SK-N-SH (cell line): ENCODE results near the gene MYOM1. TPM values are rescaled to one million over a fixed set of nuclear protein-coding genes. Genes with fewer than 3 reads are reported as not detected.

Experiments
- CTCF ChIA-PET: fragments of 300-600, 350-600 bp; formaldehyde crosslinking; extraction: SDS; loops from one replicate; lab custom pipeline; 2021; lab: Yijun Ruan, JAX
- POLR2A ChIA-PET: fragments of 350-600 bp; sonication (Branson Sonifier 250); formaldehyde crosslinking; extraction: SDS; loops from one replicate; lab custom pipeline; 2020; ENCODE audit warnings: antibody characterized with exemption, inconsistent platforms; lab: Yijun Ruan, JAX
- DNase-seq: peaks from one replicate; pipeline ENCODE4 v3.0.0; 2012
- H2AFZ ChIP-seq: fragments of 200-600 bp; sonication (generic); 2 replicates; pipeline ENCODE4 v1.8.1; 2016; ENCODE audit warnings: antibody characterized with exemption, mild to moderate bottlenecking, low read depth
- H3F3A ChIP-seq: fragments of 200-600 bp; sonication (generic); replicated peaks from 2 replicates; pipeline ENCODE3; 2016; ENCODE audit warnings: antibody characterized with exemption, mild to moderate bottlenecking; ENCODE audit not compliant: insufficient read depth
- H3K27ac ChIP-seq, 2 experiments: fragments of 200-500 bp in 1 of 2; fragments of 200-600 bp in 1 of 2; sonication (Bioruptor generic) in 1 of 2; sonication (generic), shearing (Covaris generic) in 1 of 2; 2 replicates each; pipeline versions ENCODE4 v1.5.1 to v1.6.1; 2014 to 2016; ENCODE audit warnings: low read depth in 2 of 2, inconsistent platforms in 1 of 2, low read length in 1 of 2, mild to moderate bottlenecking in 1 of 2, mixed read lengths in 1 of 2
- H3K27me3 ChIP-seq: fragments of 200-600 bp; sonication (generic), shearing (Covaris generic); 2 replicates; pipeline ENCODE4 v1.6.1; 2016; ENCODE audit warnings: mixed run types; ENCODE audit not compliant: insufficient read depth
- H3K36me3 ChIP-seq, 2 experiments: fragments of 200-500 bp in 1 of 2; fragments of 200-600 bp in 1 of 2; sonication (Bioruptor generic) in 1 of 2; sonication (generic) in 1 of 2; replicated peaks in 1 of 2; 2 replicates each; pipeline versions ENCODE3 to v1.5.1; 2014 to 2016; ENCODE audit warnings: low read length in 1 of 2, mild to moderate bottlenecking in 1 of 2; ENCODE audit not compliant: insufficient read depth in 2 of 2, control insufficient read depth in 1 of 2
- H3K4me1 ChIP-seq, 2 experiments: fragments of 200-500 bp in 1 of 2; fragments of 200-600 bp in 1 of 2; sonication (Bioruptor generic) in 1 of 2; sonication (generic), shearing (Covaris generic) in 1 of 2; 2 replicates each; pipeline versions ENCODE4 v1.5.1 to v1.6.1; 2014 to 2016; ENCODE audit warnings: low read depth in 1 of 2, low read length in 1 of 2, mixed run types in 1 of 2; ENCODE audit not compliant: insufficient read depth in 2 of 2, control insufficient read depth in 1 of 2
- H3K4me2 ChIP-seq: fragments of 200-600 bp; sonication (generic), shearing (Covaris generic); 2 replicates; pipeline ENCODE4 v1.6.1; 2017; ENCODE audit warnings: mixed run types
- H3K4me3 ChIP-seq, 2 experiments: fragments of 200-500 bp in 1 of 2; fragments of 200-600 bp in 1 of 2; sonication (Bioruptor generic) in 1 of 2; sonication (generic), shearing (Covaris generic) in 1 of 2; 2 replicates each; pipeline versions ENCODE4 v1.5.1 to v1.8.1; 2014 to 2016; ENCODE audit warnings: low read depth in 2 of 2, inconsistent platforms in 1 of 2, low read length in 1 of 2, mild to moderate bottlenecking in 1 of 2, mixed read lengths in 1 of 2, moderate library complexity in 1 of 2
- H3K79me2 ChIP-seq: fragments of 200-600 bp; sonication (generic); 2 replicates; pipeline ENCODE4 v1.8.1; 2017; ENCODE audit warnings: mild to moderate bottlenecking; ENCODE audit not compliant: insufficient read depth
- H3K9ac ChIP-seq: fragments of 200-600 bp; sonication (generic); 2 replicates; pipeline ENCODE4 v1.6.1; 2017; ENCODE audit warnings: mixed run types
- H3K9me2 ChIP-seq: fragments of 200-600 bp; sonication (generic); 2 replicates; pipeline ENCODE4 v1.6.1; 2017; ENCODE audit warnings: mixed run types
- H3K9me3 ChIP-seq: fragments of 200-600 bp; sonication (generic); 2 replicates; pipeline ENCODE4 v1.6.1; 2017; ENCODE audit warnings: mixed run types, mild to moderate bottlenecking, moderate library complexity
- H4K20me1 ChIP-seq: fragments of 200-600 bp; sonication (generic); 2 replicates; pipeline ENCODE4 v1.6.1; 2017; ENCODE audit warnings: mild to moderate bottlenecking, mixed run types; ENCODE audit not compliant: insufficient read depth
- CHD2 ChIP-seq: fragments of 150-350 bp; IDR thresholded peaks from 2 replicates; pipeline ENCODE4 v1.6.1; 2018; ENCODE audit warnings: low read length; ENCODE audit not compliant: partially characterized antibody
- ELF1 ChIP-seq: IDR thresholded peaks from 2 replicates; pipeline ENCODE4 v1.4.0; 2012
- EZH2phosphoT487 ChIP-seq: fragments of 200-600 bp; sonication (generic); IDR thresholded peaks from 2 replicates; pipeline ENCODE4 v1.6.1; 2017; ENCODE audit warnings: low read depth, mixed run types, mild to moderate bottlenecking, antibody characterized with exemption, moderate library complexity, borderline replicate concordance
- FOXM1 ChIP-seq: IDR thresholded peaks from 2 replicates; pipeline ENCODE4 v1.4.0; 2012; ENCODE audit warnings: low read depth, mild to moderate bottlenecking
- GABPA ChIP-seq: IDR thresholded peaks from 2 replicates; pipeline ENCODE4 v1.4.0; 2012; ENCODE audit warnings: low read depth, mild to moderate bottlenecking
- GATA2 ChIP-seq: sonication (generic); formaldehyde crosslinking; IDR thresholded peaks from 2 replicates; pipeline ENCODE4 v1.5.0; 2020; ENCODE audit warnings: mild to moderate bottlenecking, missing genetic modification reagents
- IRF3 ChIP-seq: fragments of 150-350 bp; IDR thresholded peaks from 2 replicates; pipeline ENCODE4 v1.6.1; 2016; ENCODE audit warnings: mild to moderate bottlenecking, low read depth, low read length
- JUND ChIP-seq: IDR thresholded peaks from 2 replicates; pipeline ENCODE4 v1.4.0; 2012
- MXI1 ChIP-seq: IDR thresholded peaks from 2 replicates; pipeline ENCODE4 v1.6.1; 2012; ENCODE audit warnings: mild to moderate bottlenecking, low read depth, low read length, improper control_type of control experiment
- NFIC ChIP-seq: IDR thresholded peaks from 2 replicates; pipeline ENCODE4 v1.4.0; 2012; ENCODE audit warnings: borderline replicate concordance
- NRF1 ChIP-seq: IDR thresholded peaks from 2 replicates; pipeline ENCODE4 v1.6.1; 2012; ENCODE audit warnings: low read depth, mild to moderate bottlenecking, low read length
- RAD21 ChIP-seq: IDR thresholded peaks from 2 replicates; pipeline ENCODE4 v1.6.1; 2012; ENCODE audit warnings: mild to moderate bottlenecking, low read length
- RCOR1 ChIP-seq: fragments of 150-350 bp; IDR thresholded peaks from 2 replicates; pipeline ENCODE4 v1.6.1; 2017; ENCODE audit warnings: antibody characterized with exemption, low read length
- TAF1 ChIP-seq: IDR thresholded peaks from 2 replicates; pipeline ENCODE4 v1.6.1; 2012; ENCODE audit warnings: low read depth, mild to moderate bottlenecking, low read length, moderate library complexity, borderline replicate concordance
- YY1 ChIP-seq: IDR thresholded peaks from 2 replicates; pipeline ENCODE4 v1.4.0; 2012; ENCODE audit warnings: low read depth, mild to moderate bottlenecking
- WGBS: methylation state at CpG from one replicate; pipeline ENCODE4 v1.1.6; 2017; ENCODE audit warnings: low lambda C conversion rate; 5-methylcytosine and 5-hydroxymethylcytosine counted together
- polyA plus RNA-seq, 3 experiments: library from polyadenylated mRNA; depleted of rRNA; stranded (reverse); fragments of >200 nt; gene quantifications; 2 replicates each; pipeline ENCODE4 v1.2.3, GENCODE V29; 2012

Gene MYOM1
- polyA plus RNA-seq, 1 of the 3 experiments (the other 2 are of a cell fraction): 0.07 TPM

- Histone ChIP-seq H3K4me2 (no peak overlapping the region), H3F3A (no peaks in the 10 kb centered on the region), H4K20me1 (no peaks in the 10 kb centered on the region), H3K4me3 (no peak overlapping the region), H3K36me3 (no peaks in the 10 kb centered on the region), H3K9me3 (no peaks in the 10 kb centered on the region), H3K79me2 (no peaks in the 10 kb centered on the region), H2AFZ (no peak overlapping the region), H3K9me2 (no peaks in the 10 kb centered on the region), H3K4me1 (no peaks in the 10 kb centered on the region; a peak in 2 of 4 replicates), H3K27ac (no peak overlapping the region), H3K9ac (no peak overlapping the region), H3K27me3 (no peaks in the 10 kb centered on the region)
- DNase-seq: no peak
- CTCF ChIA-PET: interaction anchor here (1.5 to 9.3 kb wide), 2 partner anchors 9 to 80 kb away, joined by 8 to 70 read pairs; no protein-coding TSS in a partner anchor
- WGBS: 89% methylated on average over 5 of the region's 5 CpGs
- TF ChIP-seq TAF1: no peak
- no peak for TF ChIP-seq ELF1
- no peak for TF ChIP-seq JUND
- TF ChIP-seq GABPA: no peak
- no peak for TF ChIP-seq NFIC
- TF ChIP-seq, all 33 proteins: peak for 0
- POLR2A ChIA-PET: no interaction called here
Observed at GRCh38 chr18:3071676-3072075, 148.1 kb downstream of the MYOM1 start.

- H3K27me3 ChIP-seq: no peaks in the 10 kb centered on the region
- no peak overlapping the region for H3K9ac ChIP-seq
- DNase-seq: no peak
- no peaks in the 10 kb centered on the region for H3K9me2 ChIP-seq
- H3K4me2 ChIP-seq: no peak overlapping the region
- no peaks in the 10 kb centered on the region for H3K36me3 ChIP-seq
- H3K27ac ChIP-seq: no peak overlapping the region
- no peaks in the 10 kb centered on the region for H3F3A ChIP-seq
- POLR2A ChIA-PET: no interaction called here
- TF ChIP-seq MXI1 (no peak), GATA2 (no peak), CHD2 (no peak), RCOR1 (no peak), RAD21 (no peak), JUND (no peak), EZH2phosphoT487 (no peak), GABPA (no peak), FOXM1 (no peak), YY1 (no peak), NRF1 (no peak), IRF3 (no peak)
- TF ChIP-seq, all 33 proteins: peak for 0
- H3K9me3 ChIP-seq: no peaks in the 10 kb centered on the region
- H3K4me3 ChIP-seq: no peak overlapping the region
- H3K79me2 ChIP-seq: no peaks in the 10 kb centered on the region
- no peaks in the 10 kb centered on the region; a peak in 1 of 4 replicates for H3K4me1 ChIP-seq
- H4K20me1 ChIP-seq: no peaks in the 10 kb centered on the region
- 81% methylated on average over 5 of the region's 5 CpGs for WGBS
- CTCF ChIA-PET: interaction anchor here (0.6 to 1.0 kb wide), 3 partner anchors 9 to 23 kb away, joined by 3 read pairs; no protein-coding TSS in a partner anchor
- no peak overlapping the region for H2AFZ ChIP-seq
Observed at GRCh38 chr18:3069671-3070433, 149.9 kb downstream of the MYOM1 start.
